Endodermal cell (in vitro differentiated cells): ENCODE results near the gene LAMA2. TPM values are rescaled to one million over a fixed set of nuclear protein-coding genes. Genes with fewer than 3 reads are reported as not detected.

Experiments
- DNase-seq: peaks from one replicate; pipeline ENCODE4 v3.0.0-alpha.2; 2017
- H3K27ac ChIP-seq: 2 replicates; pipeline ENCODE4 v1.5.1; 2013; ENCODE audit warnings: mild to moderate bottlenecking, low read depth, low read length, moderate library complexity
- H3K27me3 ChIP-seq: 2 replicates; pipeline ENCODE4 v1.6.1; 2013; ENCODE audit warnings: mild to moderate bottlenecking, low read length, moderate library complexity; ENCODE audit not compliant: insufficient read depth, control insufficient read depth, poor library complexity, severe bottlenecking
- H3K36me3 ChIP-seq: 2 replicates; pipeline ENCODE4 v1.7.0; 2013; ENCODE audit warnings: mild to moderate bottlenecking, low read length, moderate library complexity; ENCODE audit not compliant: control insufficient read depth, insufficient read depth
- H3K4me1 ChIP-seq: one replicate; pipeline ENCODE4 v1.7.0; 2013; ENCODE audit warnings: low read length; ENCODE audit not compliant: control insufficient read depth, insufficient read depth
- H3K4me3 ChIP-seq: 2 replicates; pipeline ENCODE4 v1.5.1; 2013; ENCODE audit warnings: mild to moderate bottlenecking, low read length, moderate library complexity
- H3K9ac ChIP-seq: 2 replicates; pipeline ENCODE4 v1.6.1; 2013; ENCODE audit warnings: mild to moderate bottlenecking, low read length, moderate library complexity; ENCODE audit not compliant: poor library complexity, severe bottlenecking; ENCODE audit errors: extremely low read depth
- H3K9me3 ChIP-seq: 2 replicates; pipeline ENCODE4 v1.6.1; 2013; ENCODE audit warnings: mild to moderate bottlenecking, low read length, moderate library complexity; ENCODE audit not compliant: control insufficient read depth
- H3K27ac Mint-ChIP-seq: 2 replicates; pipeline ENCODE4 v1.8.0; 2020; ENCODE audit warnings: mixed read lengths
- H3K27me3 Mint-ChIP-seq: 2 replicates; pipeline ENCODE4 v1.8.0; 2021; ENCODE audit warnings: mild to moderate bottlenecking, mixed read lengths; ENCODE audit not compliant: insufficient read depth
- H3K36me3 Mint-ChIP-seq: 2 replicates; pipeline ENCODE4 v1.8.0; 2020; ENCODE audit warnings: low read depth, mixed read lengths
- H3K4me1 Mint-ChIP-seq: 2 replicates; pipeline ENCODE4 v1.8.0; 2020; ENCODE audit warnings: mixed read lengths
- H3K4me3 Mint-ChIP-seq: 2 replicates; pipeline ENCODE4 v1.8.0; 2020; ENCODE audit warnings: mild to moderate bottlenecking, moderate library complexity, mixed read lengths
- H3K9me3 Mint-ChIP-seq: 2 replicates; pipeline ENCODE4 v1.8.0; 2020; ENCODE audit warnings: mild to moderate bottlenecking, mixed read lengths
- WGBS, 2 experiments: methylation state at CpG; one replicate each; pipeline versions ENCODE4 v1.1.5 to v1.1.7; 2013; ENCODE audit warnings: missing lambda C conversion rate in 2 of 2, mixed read lengths in 1 of 2; ENCODE audit not compliant: insufficient coverage in 1 of 2, insufficient read length in 1 of 2; 5-methylcytosine and 5-hydroxymethylcytosine counted together
- total RNA-seq, 2 donors: library from RNA; stranded (reverse); fragmentation: NEBNext Ultra II Directional in 1 of 2; extraction: Animal tissue kit (Norgen Biotek cat#: 25700) in 1 of 2; gene quantifications; 2 replicates in 1 of 2; 3 replicates in 1 of 2; pipeline ENCODE4 v1.2.1, GENCODE V29; 2021
- TF ChIP-seq, protein P1 (sequence below): fragments of 200-600 bp; sonication (generic); conservative IDR thresholded peaks from 2 replicates; pipeline ENCODE4 v1.5.0; 2021; ENCODE audit warnings: antibody characterized with exemption, mild to moderate bottlenecking

Gene LAMA2
- total RNA-seq, 2 donors from 2014 or later, result 2.3 to 4.1 TPM

DNA sequence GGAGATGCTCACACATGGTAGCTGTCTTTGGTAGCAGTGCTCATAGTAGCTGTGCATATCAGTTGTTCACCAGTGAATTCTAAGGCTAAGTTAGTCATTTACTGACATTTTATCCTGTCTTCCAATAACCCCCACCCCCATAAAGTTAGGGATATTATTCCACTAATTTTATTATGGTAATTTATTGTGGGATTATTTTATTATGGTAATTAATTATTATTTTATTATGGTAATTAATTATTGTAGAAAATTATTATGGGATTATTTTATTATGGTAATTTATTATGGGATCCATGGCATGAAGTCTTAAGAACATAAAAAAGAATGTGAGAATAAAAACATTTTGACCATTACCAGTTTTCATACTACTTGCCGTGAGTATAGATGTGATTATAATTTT, 406.5 kb downstream of the LAMA2 start:
- no peak overlapping the region for H3K27ac ChIP-seq
- no peaks in the 10 kb centered on the region for H3K9me3 Mint-ChIP-seq
- no peaks in the 10 kb centered on the region for H3K27me3 Mint-ChIP-seq

DNA sequence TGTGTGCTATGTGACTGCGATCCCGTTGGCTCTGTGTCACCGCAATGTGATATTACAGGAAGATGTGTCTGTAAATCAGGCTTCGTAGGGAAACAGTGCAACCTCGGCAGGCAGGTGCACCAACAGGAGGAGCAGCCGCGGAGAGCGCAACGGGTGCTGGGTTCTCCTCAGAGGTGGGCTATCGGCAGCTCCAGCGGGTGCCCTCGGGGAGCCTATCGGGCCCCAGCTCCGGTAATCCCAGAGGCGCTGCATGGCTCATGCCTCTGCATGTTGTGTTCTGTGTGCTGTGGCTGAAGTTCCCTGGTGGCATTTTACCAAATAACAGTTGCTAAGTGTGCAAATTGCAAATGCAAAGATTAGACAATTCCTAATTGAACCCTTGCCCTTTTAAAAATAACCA, 409.9 kb downstream of the LAMA2 start:
- Mint-ChIP-seq H3K27ac (no peak overlapping the region), H3K27me3 (no peaks in the 10 kb centered on the region), H3K36me3 (no peaks in the 10 kb centered on the region), H3K4me1 (no peaks in the 10 kb centered on the region), H3K4me3 (no peak overlapping the region), H3K9me3 (no peaks in the 10 kb centered on the region)
- Histone ChIP-seq H3K4me3 (no peak overlapping the region), H3K36me3 (no peaks in the 10 kb centered on the region), H3K27ac (no peak overlapping the region), H3K27me3 (no peaks in the 10 kb centered on the region), H3K4me1 (no peaks in the 10 kb centered on the region), H3K9ac (no peak overlapping the region), H3K9me3 (no peaks in the 10 kb centered on the region)
- TF ChIP-seq, protein P1, sequence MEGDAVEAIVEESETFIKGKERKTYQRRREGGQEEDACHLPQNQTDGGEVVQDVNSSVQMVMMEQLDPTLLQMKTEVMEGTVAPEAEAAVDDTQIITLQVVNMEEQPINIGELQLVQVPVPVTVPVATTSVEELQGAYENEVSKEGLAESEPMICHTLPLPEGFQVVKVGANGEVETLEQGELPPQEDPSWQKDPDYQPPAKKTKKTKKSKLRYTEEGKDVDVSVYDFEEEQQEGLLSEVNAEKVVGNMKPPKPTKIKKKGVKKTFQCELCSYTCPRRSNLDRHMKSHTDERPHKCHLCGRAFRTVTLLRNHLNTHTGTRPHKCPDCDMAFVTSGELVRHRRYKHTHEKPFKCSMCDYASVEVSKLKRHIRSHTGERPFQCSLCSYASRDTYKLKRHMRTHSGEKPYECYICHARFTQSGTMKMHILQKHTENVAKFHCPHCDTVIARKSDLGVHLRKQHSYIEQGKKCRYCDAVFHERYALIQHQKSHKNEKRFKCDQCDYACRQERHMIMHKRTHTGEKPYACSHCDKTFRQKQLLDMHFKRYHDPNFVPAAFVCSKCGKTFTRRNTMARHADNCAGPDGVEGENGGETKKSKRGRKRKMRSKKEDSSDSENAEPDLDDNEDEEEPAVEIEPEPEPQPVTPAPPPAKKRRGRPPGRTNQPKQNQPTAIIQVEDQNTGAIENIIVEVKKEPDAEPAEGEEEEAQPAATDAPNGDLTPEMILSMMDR, result no peak
- 87 to 95% methylated on average over 5 to 15 of the region's 15 CpGs for WGBS, 2 experiments
- no peak for DNase-seq

More for the DNA sequence above, 406.5 kb downstream of the LAMA2 start:
- Histone ChIP-seq H3K9ac (no peak overlapping the region), H3K9me3 (no peaks in the 10 kb centered on the region), H3K4me1 (no peaks in the 10 kb centered on the region), H3K36me3 (no peaks in the 10 kb centered on the region), H3K27me3 (no peaks in the 10 kb centered on the region), H3K4me3 (no peak overlapping the region)
- no CpG with 5 or more reads among the region's 1 CpG for WGBS, 2 experiments
- Mint-ChIP-seq H3K36me3 (no peaks in the 10 kb centered on the region), H3K4me3 (no peak overlapping the region), H3K4me1 (no peaks in the 10 kb centered on the region), H3K27ac (no peak overlapping the region)
- TF ChIP-seq, protein P1, result no peak
- no peak for DNase-seq

DNA sequence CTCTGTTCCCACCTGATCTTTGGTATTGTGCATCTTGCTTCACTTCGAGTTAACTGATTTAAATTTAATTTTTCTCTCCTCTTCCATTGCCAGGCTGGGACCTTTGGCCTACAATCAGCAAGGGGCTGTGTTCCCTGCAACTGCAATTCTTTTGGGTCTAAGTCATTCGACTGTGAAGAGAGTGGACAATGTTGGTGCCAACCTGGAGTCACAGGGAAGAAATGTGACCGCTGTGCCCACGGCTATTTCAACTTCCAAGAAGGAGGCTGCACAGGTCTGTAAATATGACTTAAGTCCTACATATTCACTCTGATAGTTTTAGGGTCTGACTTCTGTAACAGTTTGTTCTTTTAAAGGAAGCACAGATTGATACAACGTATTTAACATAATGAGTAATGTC, 414.7 kb downstream of the LAMA2 start:
- H3K27ac ChIP-seq, result no peak overlapping the region
- H3K36me3 ChIP-seq, result no peaks in the 10 kb centered on the region
- no peaks in the 10 kb centered on the region for H3K27me3 ChIP-seq
- H3K9ac ChIP-seq, result no peak overlapping the region
- H3K36me3 Mint-ChIP-seq, result no peaks in the 10 kb centered on the region
- no peaks in the 10 kb centered on the region for H3K4me1 ChIP-seq
- H3K27me3 Mint-ChIP-seq, result no peaks in the 10 kb centered on the region
- H3K9me3 ChIP-seq, result no peaks in the 10 kb centered on the region
- WGBS, 2 experiments, result 91% methylated on average over 4 of the region's 5 CpGs; no CpG with 5 or more reads in 1 of the 2 experiments
- H3K27ac Mint-ChIP-seq, result no peak overlapping the region
- H3K4me3 ChIP-seq, result no peak overlapping the region
- H3K4me1 Mint-ChIP-seq, result no peaks in the 10 kb centered on the region
- H3K9me3 Mint-ChIP-seq, result no peaks in the 10 kb centered on the region
- TF ChIP-seq, protein P1, result no peak
- no peak overlapping the region for H3K4me3 Mint-ChIP-seq
- DNase-seq, result no peak
